ENCODE data around the gene IDNK. TPM values are rescaled to one million over a fixed set of nuclear protein-coding genes. Genes with fewer than 3 reads are reported as not detected.

Gene IDNK
- total RNA-seq: 1 to 10 TPM; 1.3 to 2.1 TPM

DNA sequence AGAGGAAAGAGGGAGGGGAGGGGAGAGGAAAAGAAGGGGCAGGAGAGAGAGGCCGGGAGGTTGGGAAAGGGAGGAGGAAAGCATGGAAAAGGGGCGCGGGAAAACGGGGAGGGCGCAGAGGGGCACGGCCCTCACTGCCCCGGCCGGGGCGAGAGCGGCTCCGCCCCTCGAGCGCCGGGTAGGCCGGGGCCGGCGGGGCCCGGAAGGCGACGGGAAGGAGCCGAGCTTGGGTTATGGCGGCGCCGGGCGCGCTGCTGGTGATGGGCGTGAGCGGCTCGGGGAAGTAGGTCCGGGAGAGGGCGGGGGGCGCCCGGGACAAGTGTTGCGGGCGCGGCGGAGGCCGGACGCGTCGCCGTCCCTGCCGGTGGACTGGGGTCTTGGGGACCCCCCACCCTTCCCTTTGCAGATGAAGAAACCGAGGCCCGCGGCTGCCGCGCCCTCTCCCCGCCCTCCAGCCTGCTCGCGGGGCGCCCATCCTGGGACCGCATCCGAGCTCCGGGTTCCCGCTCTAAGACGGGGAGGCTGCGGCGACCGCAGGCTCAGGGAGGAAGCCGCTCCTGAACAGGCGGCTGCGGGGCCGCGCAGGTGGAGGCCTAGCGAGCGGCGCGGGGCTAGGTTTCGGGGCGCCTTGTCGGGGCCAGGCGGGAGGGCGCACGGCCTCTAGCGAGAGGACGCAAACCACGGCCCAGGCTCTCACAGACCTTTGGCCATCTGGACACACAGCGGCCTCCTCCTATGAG, at the start of gene IDNK:
Gene IDNK, plus strand, starts transcription at position 205 of the 740 bp plus-strand sequence. Its CDS starts 29 bp downstream, at position 234.

Small RNAs within 50 kb of the gene (small RNA-seq; reads per million reads assigned to genes)
- 0 reads per million in 2 donors for gene RNU4-15P

Other genes with a start within 250 kb of the IDNK start
- under 1 TPM; under 0.01 TPM for gene FRMD3, start 84.7 kb upstream of the IDNK start, total RNA-seq
- 100 to 1,000 TPM; 120 to 131 TPM for gene UBQLN1, start 84.8 kb downstream of the IDNK start, total RNA-seq
- gene GKAP1, start 194.6 kb downstream of the IDNK start, total RNA-seq: under 1 TPM; 0.33 to 0.34 TPM

Measured in melanocyte of skin (primary cell).